GM23248 (cell line): Measurements from ENCODE around the gene NEUROD6. TPM values are rescaled to one million over a fixed set of nuclear protein-coding genes. Genes with fewer than 3 reads are reported as not detected.

Experiments used
- DNase-seq: peaks from one replicate; pipeline ENCODE4 v3.0.0-alpha.2; 2015
- H2AFZ ChIP-seq: fragments of 200-600 bp; sonication (generic); 2 replicates; pipeline ENCODE4 v1.6.1; 2016; ENCODE audit warnings: antibody characterized with exemption
- H3F3A ChIP-seq: fragments of 200-600 bp; sonication (generic); 2 replicates; pipeline ENCODE4 v1.6.1; 2016; ENCODE audit warnings: mild to moderate bottlenecking, antibody characterized with exemption, mixed run types; ENCODE audit not compliant: insufficient read depth
- H3K27ac ChIP-seq: fragments of 200-600 bp; sonication (generic); 2 replicates; pipeline ENCODE4 v1.5.1; 2016; ENCODE audit warnings: mild to moderate bottlenecking
- H3K27me3 ChIP-seq: fragments of 200-600 bp; sonication (generic); replicated peaks from 2 replicates; pipeline ENCODE4 v1.6.1; 2016; ENCODE audit warnings: mild to moderate bottlenecking; ENCODE audit not compliant: insufficient read depth
- H3K36me3 ChIP-seq: fragments of 200-600 bp; sonication (generic); 2 replicates; pipeline ENCODE4 v1.6.1; 2016; ENCODE audit warnings: low read depth, mild to moderate bottlenecking
- H3K4me1 ChIP-seq: fragments of 200-600 bp; sonication (generic); 2 replicates; pipeline ENCODE4 v1.6.1; 2016; ENCODE audit warnings: mild to moderate bottlenecking; ENCODE audit not compliant: insufficient read depth
- H3K4me2 ChIP-seq: fragments of 200-600 bp; sonication (generic); one replicate; pipeline ENCODE4 v1.6.1; 2016; ENCODE audit warnings: mild to moderate bottlenecking; ENCODE audit not compliant: unreplicated experiment
- H3K4me3 ChIP-seq: fragments of 200-600 bp; sonication (generic); 2 replicates; pipeline ENCODE4 v1.5.1; 2016; ENCODE audit warnings: mild to moderate bottlenecking
- H3K79me2 ChIP-seq: fragments of 200-600 bp; sonication (generic); 2 replicates; pipeline ENCODE4 v1.6.1; 2016; ENCODE audit warnings: mild to moderate bottlenecking; ENCODE audit not compliant: insufficient read depth
- H3K9ac ChIP-seq: fragments of 200-600 bp; sonication (generic); 2 replicates; pipeline ENCODE4 v1.6.1; 2016; ENCODE audit warnings: mild to moderate bottlenecking
- H3K9me2 ChIP-seq: fragments of 200-600 bp; sonication (generic); 2 replicates; pipeline ENCODE4 v1.6.1; 2016; ENCODE audit warnings: mixed run types, mild to moderate bottlenecking, moderate library complexity; ENCODE audit not compliant: insufficient read depth
- H3K9me3 ChIP-seq: fragments of 200-600 bp; sonication (generic); one replicate; pipeline ENCODE4 v1.6.1; 2017; ENCODE audit warnings: low read depth
- H4K20me1 ChIP-seq: fragments of 200-600 bp; sonication (generic); 2 replicates; pipeline ENCODE4 v1.6.0; 2016; ENCODE audit not compliant: insufficient read depth
- EZH2 ChIP-seq: fragments of 200-600 bp; sonication (generic); IDR thresholded peaks from 2 replicates; pipeline ENCODE4 v1.6.1; 2018; ENCODE audit warnings: antibody characterized with exemption, mild to moderate bottlenecking; ENCODE audit not compliant: insufficient read depth, poor library complexity, severe bottlenecking
- EZH2phosphoT487 ChIP-seq: fragments of 200-600 bp; sonication (generic); IDR thresholded peaks from 2 replicates; pipeline ENCODE4 v1.6.1; 2018; ENCODE audit warnings: antibody characterized with exemption, moderate library complexity, mild to moderate bottlenecking, low read depth; ENCODE audit not compliant: insufficient read depth
- WGBS, 2 experiments: methylation state at CpG; one replicate each; pipeline ENCODE4 v1.1.6; 2015 to 2017; ENCODE audit warnings: low lambda C conversion rate in 2 of 2, low coverage in 1 of 2; ENCODE audit errors: missing lambda C conversion rate in 2 of 2; 5-methylcytosine and 5-hydroxymethylcytosine counted together
- in situ Hi-C: fragments of 300-500 bp; cut with MboI; formaldehyde crosslinking; loops from 2 replicates; pipeline ENCODE4 v1.15.0; 2020
- polyA plus RNA-seq: library from polyadenylated mRNA; unstranded; fragments of >200 nt; fragmentation: Nextera tagmentation; extraction: Ambion mirVana; gene quantifications from 2 replicates; pipeline ENCODE4 v1.2.1, GENCODE V29; 2016
- total RNA-seq: library from RNA; depleted of rRNA; stranded (reverse); fragments of >200 nt; shearing (Covaris generic); gene quantifications from 2 replicates; pipeline ENCODE4 v1.2.3, GENCODE V29; 2014

NEUROD6 gene
- total and polyA plus RNA-seq, 2 experiments from 2014 or later: not detected

DNA sequence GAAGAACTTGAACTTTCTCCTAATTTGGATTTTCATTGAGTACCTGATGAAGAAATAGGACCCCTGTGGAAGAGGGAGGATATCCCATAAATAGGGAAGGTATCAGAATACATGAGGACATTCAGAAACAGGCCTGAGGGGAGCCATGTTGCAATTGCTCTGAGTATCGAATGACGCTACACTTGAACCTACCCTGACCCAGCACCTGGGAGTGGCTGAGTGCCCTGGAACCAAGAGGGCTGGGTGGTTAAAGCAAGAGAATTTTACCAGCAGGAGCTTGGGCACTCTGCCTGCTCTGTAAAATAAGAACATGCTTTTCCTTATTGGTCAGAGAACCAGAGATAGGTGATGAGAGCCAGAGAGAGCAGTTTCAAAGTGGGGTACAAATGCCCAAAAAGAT, 7.2 kb downstream of the NEUROD6 start:
- Histone ChIP-seq H3F3A (no peaks in the 10 kb centered on the region), H3K9ac (no peak overlapping the region), H3K9me2 (no peaks in the 10 kb centered on the region), H3K9me3 (no peaks in the 10 kb centered on the region), H3K36me3 (no peaks in the 10 kb centered on the region), H3K4me1 (no peaks in the 10 kb centered on the region), H2AFZ (no peak overlapping the region), H3K27me3 (peaks cover 13% of the 10 kb centered on the region), H4K20me1 (no peaks in the 10 kb centered on the region), H3K4me2 (no peak overlapping the region), H3K79me2 (no peaks in the 10 kb centered on the region), H3K27ac (no peak overlapping the region), H3K4me3 (no peak overlapping the region)
- in situ Hi-C loops: no loop called here
- DNase-seq: no peak
- TF ChIP-seq EZH2phosphoT487: no peak
- TF ChIP-seq EZH2: no peak
- 40 to 48% methylated on average over 2 of the region's 2 CpGs for WGBS, 2 experiments

DNA sequence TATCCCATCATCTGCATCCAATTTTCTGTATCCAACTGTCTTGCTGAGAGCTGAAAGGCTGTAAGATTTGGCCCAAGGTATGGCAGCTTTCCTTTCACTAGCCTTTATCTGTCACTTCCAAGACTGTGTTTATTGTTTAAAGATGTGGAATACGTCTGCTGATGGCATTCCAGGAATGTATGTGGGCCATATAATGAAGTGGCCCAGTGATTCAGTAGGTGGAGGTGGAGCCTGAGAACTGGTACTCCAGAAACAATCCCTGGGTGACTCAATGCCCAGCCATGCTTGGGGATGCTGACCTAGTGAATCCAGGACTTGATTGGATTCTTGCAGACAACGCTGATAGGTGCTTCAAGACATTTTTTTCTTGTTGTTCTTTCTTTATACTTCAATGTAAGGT, 13.5 kb downstream of the NEUROD6 start:
- peak; percentile 17 for DNase-seq
- no peak overlapping the region for H3K4me3 ChIP-seq
- H3K9me3 ChIP-seq: no peaks in the 10 kb centered on the region
- no peaks in the 10 kb centered on the region for H3F3A ChIP-seq
- no peaks in the 10 kb centered on the region for H3K27me3 ChIP-seq
- H3K4me1 ChIP-seq: no peaks in the 10 kb centered on the region
- H4K20me1 ChIP-seq: no peaks in the 10 kb centered on the region
- no peak overlapping the region for H3K4me2 ChIP-seq
- H3K9ac ChIP-seq: no peak overlapping the region
- H2AFZ ChIP-seq: no peak overlapping the region
- no peaks in the 10 kb centered on the region for H3K36me3 ChIP-seq
- in situ Hi-C loops: no loop called here
- H3K79me2 ChIP-seq: no peaks in the 10 kb centered on the region
- H3K9me2 ChIP-seq: no peaks in the 10 kb centered on the region
- H3K27ac ChIP-seq: no peak overlapping the region
- TF ChIP-seq EZH2phosphoT487 (no peak), EZH2 (no peak)
- 6 to 11% methylated on average over 2 of the region's 2 CpGs for WGBS, 2 experiments

DNA sequence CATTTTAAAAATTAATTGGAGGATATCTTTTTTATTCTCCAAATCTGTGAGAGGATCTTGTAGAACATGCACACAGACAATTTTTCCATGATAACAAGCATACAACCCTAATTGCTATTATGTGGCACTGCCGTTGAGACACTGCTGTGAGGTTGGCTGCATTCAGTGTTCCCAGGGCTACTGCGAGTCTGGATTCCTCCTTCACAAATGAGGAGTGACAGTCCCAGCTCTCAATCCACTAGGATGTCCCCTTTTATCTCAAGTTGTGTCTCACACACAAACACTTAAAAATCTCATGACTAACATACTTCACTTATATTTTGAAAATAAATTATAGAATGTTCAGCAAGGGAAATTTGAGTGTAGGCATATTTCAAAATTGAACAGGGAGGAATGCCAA, 14.1 kb downstream of the NEUROD6 start:
- Histone ChIP-seq H3K36me3 (no peaks in the 10 kb centered on the region), H3K9ac (no peak overlapping the region), H4K20me1 (no peaks in the 10 kb centered on the region), H3K27me3 (no peaks in the 10 kb centered on the region), H3K4me3 (no peak overlapping the region), H2AFZ (no peak overlapping the region), H3K4me1 (no peaks in the 10 kb centered on the region), H3F3A (no peaks in the 10 kb centered on the region), H3K27ac (no peak overlapping the region), H3K9me3 (no peaks in the 10 kb centered on the region), H3K9me2 (no peaks in the 10 kb centered on the region), H3K79me2 (no peaks in the 10 kb centered on the region), H3K4me2 (no peak overlapping the region)
- no peak for DNase-seq
- in situ Hi-C loops: no loop called here
- WGBS, 2 experiments: 0 to 3% methylated on average over 2 of the region's 2 CpGs
- TF ChIP-seq EZH2 (no peak), EZH2phosphoT487 (no peak)

DNA sequence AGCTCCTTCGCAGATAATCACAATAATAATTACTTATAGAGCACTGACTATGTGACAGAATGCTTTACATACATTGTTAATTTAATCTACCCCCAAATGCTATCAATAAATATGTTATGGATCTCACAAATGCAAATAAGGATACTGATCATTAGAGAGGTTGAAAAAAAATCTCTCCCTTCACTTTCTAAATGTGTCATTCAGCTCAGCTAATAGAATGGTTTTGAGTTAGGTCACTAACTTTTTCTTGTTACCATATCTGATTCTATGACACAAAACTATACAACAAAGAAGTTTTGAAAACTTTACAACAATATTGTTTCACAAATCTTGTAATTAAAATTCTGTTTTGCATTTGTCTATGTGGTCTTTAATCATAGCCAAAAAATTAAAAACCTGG, 17.4 kb downstream of the NEUROD6 start:
- no peaks in the 10 kb centered on the region for H3K36me3 ChIP-seq
- H3K79me2 ChIP-seq: no peaks in the 10 kb centered on the region
- H3K4me2 ChIP-seq: no peak overlapping the region
- TF ChIP-seq EZH2phosphoT487: no peak
- H3K9ac ChIP-seq: no peak overlapping the region
- WGBS, 2 experiments: 0 to 11% methylated on average over 1 of the region's 1 CpG
- H3K9me2 ChIP-seq: no peaks in the 10 kb centered on the region
- H3K9me3 ChIP-seq: no peaks in the 10 kb centered on the region
- H3K27ac ChIP-seq: no peak overlapping the region
- no peaks in the 10 kb centered on the region for H3F3A ChIP-seq
- no peak for DNase-seq
- no peaks in the 10 kb centered on the region for H3K27me3 ChIP-seq
- no peaks in the 10 kb centered on the region for H4K20me1 ChIP-seq
- no peak overlapping the region for H3K4me3 ChIP-seq
- no peak overlapping the region for H2AFZ ChIP-seq
- in situ Hi-C loops: no loop called here
- no peaks in the 10 kb centered on the region for H3K4me1 ChIP-seq

DNA sequence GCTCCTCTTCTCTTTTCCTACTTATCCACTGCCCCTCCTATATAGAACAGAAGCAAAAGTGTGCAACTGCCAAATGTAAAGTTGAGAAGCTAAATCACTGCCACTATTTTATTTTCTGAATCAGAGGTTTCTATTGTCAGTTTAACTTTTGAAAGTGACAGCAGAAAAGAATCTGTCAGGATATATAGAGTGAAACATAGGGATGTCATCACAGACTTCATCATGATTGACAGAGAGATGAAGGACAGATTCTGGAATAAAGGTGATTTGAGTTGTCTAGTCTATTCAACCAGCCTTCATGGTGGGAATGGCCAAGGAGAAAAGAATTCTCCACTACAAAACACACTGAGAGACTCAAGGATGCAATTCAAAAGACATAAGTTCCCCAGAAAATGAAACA, 19.9 kb downstream of the NEUROD6 start:
- Histone ChIP-seq H3K4me3 (no peak overlapping the region), H2AFZ (no peak overlapping the region), H3K9me3 (no peaks in the 10 kb centered on the region), H3K36me3 (no peaks in the 10 kb centered on the region), H3K27me3 (no peaks in the 10 kb centered on the region), H4K20me1 (no peaks in the 10 kb centered on the region), H3K9ac (no peak overlapping the region), H3K79me2 (no peaks in the 10 kb centered on the region), H3K27ac (no peak overlapping the region), H3K4me1 (no peaks in the 10 kb centered on the region), H3K9me2 (no peaks in the 10 kb centered on the region), H3K4me2 (no peak overlapping the region), H3F3A (no peaks in the 10 kb centered on the region)
- in situ Hi-C loops: no loop called here
- no peak for DNase-seq
- TF ChIP-seq EZH2 (no peak), EZH2phosphoT487 (no peak)
